ENCODE measurements around the gene UGCG. TPM values are rescaled to one million over a fixed set of nuclear protein-coding genes. Genes with fewer than 3 reads are reported as not detected.

Gene UGCG
- total and polyA plus RNA-seq, 9 of the 15 experiments (the other 6 are each of a cell fraction or from before 2014, with no cell fraction given), result 20.0 to 40.3 (median 29.2) TPM

GRCh38 chr9:111891910-111892499 is 4.6 kb upstream of the UGCG start (continued):
- TF ChIP-seq NR2C1 (IDR thresholded peaks at IDR 0.05) (no peak), NR2C1 (tag; IDR thresholded peaks at IDR 0.05) (peak; percentile 19; the same call in 1 of the 2 replicates), ZZZ3 (IDR thresholded peaks at IDR 0.05) (no peak), PHB (CRISPR knock-in tag; IDR thresholded peaks at IDR 0.05) (no peak), ZBTB12 (CRISPR knock-in tag; IDR thresholded peaks at IDR 0.05) (no peak), ZNF592 (IDR thresholded peaks at IDR 0.05) (no peak), CREB3 (tag; conservative IDR thresholded peaks at IDR 0.05; ENCODE audit: low read depth) (no peak), KDM4B (IDR thresholded peaks at IDR 0.05; ENCODE audit: borderline replicate concordance in 2 of 2, low read depth in 1 of 2) (no peak), NFE2 (IDR thresholded peaks at IDR 0.05; ENCODE audit: low read depth) (peak; percentile 55), ZFX (CRISPR knock-in tag; IDR thresholded peaks at IDR 0.05) (peak; percentile 47), CREB5 (CRISPR knock-in tag; IDR thresholded peaks at IDR 0.05) (no peak), PTBP1 (IDR thresholded peaks at IDR 0.05; ENCODE audit: low read depth, low read length) (no peak), NR1H2 (CRISPR knock-in tag; IDR thresholded peaks at IDR 0.05) (peak; percentile 99), ZNF583 (CRISPR knock-in tag; IDR thresholded peaks at IDR 0.05) (no peak), E2F3 (CRISPR knock-in tag; IDR thresholded peaks at IDR 0.05) (no peak), ZNF23 (CRISPR knock-in tag; IDR thresholded peaks at IDR 0.05) (no peak), AFF4 (CRISPR knock-in tag; IDR thresholded peaks at IDR 0.05) (no peak)
